Renal cortex interstitium (tissue), 11 donors: ENCODE results near the gene TMEM129. TPM values are rescaled to one million over a fixed set of nuclear protein-coding genes. Genes with fewer than 3 reads are reported as not detected.
"Not testable (repeated sequence)": the region's sequence is repeated elsewhere in the genome, so short reads cannot be mapped to it uniquely, and the experiment has no call there.

ENCODE experiments used
- DNase-seq, 11 donors: peaks; one replicate each; pipeline ENCODE4 v3.0.0-alpha.2; 2013; ENCODE audit warnings: low read depth in 9 of 11, low spot score in 4 of 11; ENCODE audit errors: extremely low read depth in 1 of 11
- polyA plus RNA-seq, 3 donors: library from polyadenylated mRNA; unstranded; fragments of 120-200 nt; gene quantifications; one replicate each; pipeline ENCODE4 v1.2.1, GENCODE V29; 2013; ENCODE audit not compliant: insufficient read length in 3 of 3

Gene TMEM129
- polyA plus RNA-seq, 3 donors = 33.0 to 51.1 (median 48.1) TPM

DNA sequence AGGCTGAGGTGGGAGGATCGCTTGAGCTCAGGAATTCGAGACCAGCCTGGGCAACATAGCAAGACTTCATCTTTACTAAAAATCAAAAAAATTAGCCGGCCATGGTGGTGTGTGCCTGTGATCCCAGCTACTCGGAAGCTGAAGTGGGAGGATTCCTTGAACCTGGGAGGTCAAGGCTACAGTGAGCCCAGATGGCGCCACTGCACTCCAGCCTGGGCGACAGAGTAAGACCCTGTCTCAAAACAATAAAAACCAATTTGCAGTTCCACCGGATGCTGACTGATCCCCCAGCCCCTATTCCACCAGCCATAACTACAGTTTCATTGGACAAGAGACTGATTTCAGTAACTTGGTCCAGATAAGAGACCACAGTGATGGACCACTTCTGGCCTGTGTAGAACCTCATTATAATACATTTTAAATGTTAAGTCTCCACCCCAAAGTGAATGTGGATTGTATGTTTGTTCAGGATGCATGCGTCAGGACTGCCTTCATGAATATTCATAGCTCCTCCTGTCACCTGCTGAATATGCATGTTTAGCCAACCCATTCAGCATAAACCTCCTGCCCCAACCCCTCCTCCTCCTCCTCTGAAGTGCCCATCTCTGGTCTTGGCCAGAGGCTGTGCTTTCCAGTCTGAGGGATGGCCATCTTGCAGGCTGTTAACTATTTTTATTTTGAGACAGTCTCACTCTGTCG, 6.7 kb downstream of the TMEM129 start:
- no peak for DNase-seq

DNA sequence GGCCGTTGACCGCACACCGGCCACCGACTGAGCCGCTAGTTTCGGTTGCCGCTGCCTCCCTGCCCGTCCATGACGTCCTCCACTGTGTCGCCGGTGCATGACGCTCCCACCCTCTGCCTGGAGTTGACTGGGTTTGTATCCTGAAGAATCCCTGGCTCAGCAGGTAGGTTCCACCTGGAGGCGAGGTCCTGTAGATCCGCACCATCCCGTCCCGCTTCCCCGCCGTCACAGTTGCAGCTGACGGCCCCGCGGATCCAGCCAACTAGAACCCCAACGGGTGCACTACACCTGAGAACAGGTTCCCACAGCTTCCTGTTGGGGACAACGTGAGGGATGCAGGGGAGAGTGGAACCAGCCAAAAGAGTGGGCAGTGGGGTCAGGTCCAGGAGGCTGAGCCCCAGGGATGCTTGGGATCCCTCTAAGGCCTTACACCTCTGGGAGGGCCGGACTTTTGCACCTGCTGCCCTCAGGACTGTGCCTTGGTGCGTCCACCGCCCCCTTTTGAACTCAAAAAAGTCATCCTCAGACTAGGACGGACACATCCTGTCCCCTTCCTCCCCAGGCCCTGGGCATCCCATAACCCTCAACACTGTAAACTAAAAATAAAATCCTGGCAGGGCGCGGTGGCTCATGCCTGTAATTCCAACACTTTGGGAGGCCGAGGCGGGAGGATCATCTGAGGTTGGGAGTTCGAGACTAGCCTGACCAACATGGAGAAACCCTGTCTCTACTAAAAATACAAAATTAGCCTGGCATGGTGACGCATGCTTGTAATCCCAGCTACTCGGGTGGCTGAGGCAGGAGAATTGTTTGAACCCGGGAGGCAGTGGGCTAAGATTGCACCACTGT, 7.9 kb downstream of the TMEM129 start:
- no peak for DNase-seq

DNA sequence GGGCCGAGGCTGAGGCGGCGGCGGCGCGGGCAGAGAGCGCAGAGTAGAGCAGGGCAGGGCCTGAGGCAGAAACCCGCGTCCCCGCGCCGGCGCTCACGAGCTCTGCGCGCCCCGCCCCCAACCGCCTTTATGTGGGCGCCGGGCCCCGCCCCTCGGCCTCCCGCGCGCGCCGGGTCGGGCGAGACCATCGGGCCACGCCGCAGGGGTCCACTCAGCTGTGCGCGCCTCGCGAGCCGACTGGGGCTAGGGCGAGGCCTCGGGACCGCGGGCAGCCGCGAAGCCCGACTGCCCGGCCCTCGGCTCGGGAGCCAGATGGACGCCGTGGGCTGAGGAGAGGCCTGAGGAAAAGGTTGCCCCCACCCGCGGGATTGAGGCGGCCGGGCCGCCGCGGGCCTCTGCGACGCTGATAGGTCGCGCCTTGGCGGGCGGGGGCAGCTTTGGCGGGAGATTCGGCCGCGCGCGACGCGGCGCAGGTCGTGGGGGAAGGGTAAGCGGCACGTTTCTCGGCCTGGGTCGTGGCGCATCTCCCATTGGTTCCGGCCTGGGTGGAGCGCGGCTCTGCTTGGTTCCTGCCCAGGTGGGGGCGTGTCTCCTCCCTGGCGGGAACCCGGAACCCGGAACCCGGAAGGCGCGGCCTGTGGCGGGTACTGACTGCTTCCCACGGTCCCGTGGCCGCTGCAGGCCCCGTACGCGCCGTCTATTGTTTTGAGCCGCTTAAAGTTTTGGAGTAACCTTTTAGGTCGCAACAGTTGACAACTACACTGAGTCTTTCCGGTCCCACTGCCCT, 8.7 kb downstream of the TMEM129 start, which contains the start of gene SLBP:
SLBP (minus strand) TSS at position 104 of the 787 bp plus-strand sequence. CDS start 131 bp downstream, outside the sequence.
- DNase-seq = peak; percentile 68 to 90 (median 85)

DNA sequence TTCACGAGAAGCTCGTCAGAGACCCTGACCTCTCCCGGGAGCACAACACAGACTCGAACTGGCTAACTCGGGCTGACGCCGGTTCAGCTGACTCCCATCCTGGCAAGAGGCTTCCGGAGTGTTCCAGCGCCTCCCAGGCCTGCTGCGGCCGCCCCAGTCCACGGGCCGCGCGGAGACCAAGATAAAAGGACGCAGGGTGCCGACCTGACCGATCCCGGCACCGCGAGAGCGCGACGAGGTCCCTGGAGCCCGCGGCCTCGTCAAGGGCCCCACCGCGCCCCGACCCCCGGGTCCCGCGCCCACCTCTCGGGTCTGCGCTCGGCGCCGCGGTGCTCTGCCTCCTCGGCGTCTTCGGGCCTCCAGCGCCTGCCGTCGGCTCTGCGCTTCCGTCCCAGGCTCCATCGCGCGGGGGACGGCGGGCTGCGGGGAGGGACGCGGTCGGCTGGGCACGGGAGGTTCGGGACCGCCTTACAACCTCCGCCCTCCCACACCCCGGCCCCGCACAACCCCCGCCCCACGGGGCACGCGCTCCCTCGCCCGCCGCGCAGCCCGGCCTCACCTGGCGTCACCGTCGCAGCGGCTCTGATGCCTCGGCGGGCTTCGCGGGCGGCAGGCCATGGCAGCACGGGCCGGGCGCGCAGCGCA, 9.4 kb downstream of the TMEM129 start:
- DNase-seq = no peak

DNA sequence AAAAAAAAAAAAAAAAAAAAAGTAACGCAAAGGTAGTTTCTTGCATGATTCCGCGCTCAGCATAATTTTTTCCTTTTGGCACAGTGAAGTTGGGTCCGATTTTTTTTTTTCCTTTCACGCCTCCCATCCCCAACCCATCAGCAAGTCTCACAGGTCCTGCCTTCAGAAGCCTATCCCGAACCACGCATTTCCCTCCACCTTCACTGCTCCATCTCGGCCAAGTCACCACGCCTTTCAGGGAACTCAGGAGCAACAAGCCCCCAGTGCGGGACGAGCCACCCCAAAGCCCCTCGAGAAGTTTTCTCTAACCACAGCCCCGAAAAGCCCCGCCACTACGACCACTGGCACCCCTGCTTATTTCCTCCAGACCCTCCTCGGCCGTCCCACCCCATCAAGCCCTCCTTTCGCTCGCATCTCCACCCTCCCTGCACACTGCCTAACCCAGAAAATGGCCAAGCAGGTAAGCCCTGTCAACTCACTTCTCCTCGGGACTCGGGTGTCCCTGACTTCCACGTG, 10.0 kb downstream of the TMEM129 start:
- no peak for DNase-seq

DNA sequence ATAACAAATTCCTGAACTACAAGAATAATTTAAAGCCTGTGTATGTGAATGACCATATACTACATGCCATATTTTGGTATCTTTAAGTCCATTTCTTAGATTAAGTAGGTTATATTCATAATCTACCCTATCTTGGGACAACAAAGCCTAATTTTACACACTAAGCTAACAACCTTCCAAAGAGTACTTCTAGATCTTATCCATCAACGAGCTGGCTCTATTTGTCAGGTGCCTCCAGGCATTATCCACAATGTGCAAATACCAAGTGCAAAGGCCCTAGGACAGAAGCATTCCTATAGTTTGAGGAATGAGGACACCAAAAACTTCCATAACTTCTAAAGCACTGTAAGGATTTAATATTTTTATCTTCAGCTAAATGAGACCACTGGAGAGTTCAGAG, 12.5 kb downstream of the TMEM129 start:
- no peak for DNase-seq

DNA sequence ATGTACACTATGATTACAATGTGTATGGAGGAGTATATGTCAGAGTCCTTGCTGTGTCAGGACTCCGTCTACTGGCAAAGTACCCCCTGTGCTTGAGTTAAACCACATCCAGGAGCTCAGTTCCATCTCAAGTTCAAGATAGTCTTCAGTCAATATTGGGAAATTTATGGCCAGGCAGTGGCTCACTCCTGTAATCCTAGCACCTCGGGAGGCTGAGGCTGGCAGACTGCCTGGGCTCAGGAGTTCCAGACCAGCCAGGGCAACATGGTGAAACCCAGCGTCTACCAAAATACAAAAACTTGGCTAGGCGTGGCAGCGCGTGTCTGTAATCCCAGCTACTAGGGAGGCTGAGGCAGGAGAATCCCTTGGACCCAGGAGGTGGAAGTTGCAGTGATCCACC, 14.8 kb downstream of the TMEM129 start:
- no peak for DNase-seq

DNA sequence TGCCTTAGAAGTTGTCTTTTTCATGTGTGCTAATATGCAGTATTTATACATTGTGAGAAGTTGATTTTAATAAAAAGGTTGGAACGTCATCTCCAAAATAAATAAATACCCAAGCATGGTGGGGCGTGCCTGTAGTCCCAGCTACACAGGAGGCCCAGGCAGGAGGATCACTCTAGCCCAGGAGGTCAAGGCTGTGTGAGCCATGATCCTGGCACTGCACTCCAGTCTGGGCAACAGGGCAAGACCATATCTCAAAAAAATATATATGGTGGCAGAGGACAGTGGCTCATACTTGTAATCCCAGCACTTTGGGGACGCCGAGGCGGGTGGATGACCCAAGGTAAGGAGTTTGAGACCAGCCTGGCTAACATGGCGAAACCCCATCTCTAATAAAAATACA, 15.4 kb downstream of the TMEM129 start:
- DNase-seq = no peak

DNA sequence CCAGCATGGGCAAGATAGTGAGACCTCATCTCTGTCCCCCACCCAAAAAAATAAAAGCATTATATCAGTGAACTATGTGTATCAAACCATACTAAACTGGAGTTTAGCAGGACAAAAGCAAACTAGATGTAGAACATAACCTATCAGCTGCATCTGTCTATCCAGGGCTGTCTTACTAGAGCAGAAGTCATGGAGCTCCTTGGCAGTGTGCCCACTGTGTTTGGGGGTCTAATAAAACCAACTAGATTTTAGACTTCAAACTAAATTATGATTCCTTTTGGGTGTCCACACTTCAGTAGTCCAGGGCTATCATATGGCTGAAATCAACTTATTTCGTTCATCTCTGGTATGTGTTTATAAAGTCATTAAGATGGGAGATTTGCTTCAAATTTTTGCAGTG, 17.3 kb downstream of the TMEM129 start:
- no peak for DNase-seq

DNA sequence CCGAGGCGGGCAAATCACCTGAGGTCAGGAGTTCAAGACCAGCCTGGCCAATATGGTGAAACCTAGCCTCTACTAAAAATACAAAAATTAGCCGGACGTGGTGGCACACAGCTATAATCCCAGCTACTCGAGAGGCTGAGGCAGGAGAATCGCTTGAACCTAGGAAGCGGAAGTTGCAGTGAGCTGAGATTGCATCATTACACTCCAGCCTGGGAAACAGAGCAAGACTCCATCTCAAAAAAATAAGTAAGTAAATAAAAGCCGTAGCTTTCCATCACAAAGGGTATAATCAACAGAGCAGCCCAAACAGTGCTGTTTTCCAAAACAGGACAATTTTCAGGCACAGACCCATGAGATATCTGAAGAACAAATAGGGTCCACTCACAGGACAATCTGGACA, 19.5 kb downstream of the TMEM129 start:
- DNase-seq = not testable (repeated sequence)

DNA sequence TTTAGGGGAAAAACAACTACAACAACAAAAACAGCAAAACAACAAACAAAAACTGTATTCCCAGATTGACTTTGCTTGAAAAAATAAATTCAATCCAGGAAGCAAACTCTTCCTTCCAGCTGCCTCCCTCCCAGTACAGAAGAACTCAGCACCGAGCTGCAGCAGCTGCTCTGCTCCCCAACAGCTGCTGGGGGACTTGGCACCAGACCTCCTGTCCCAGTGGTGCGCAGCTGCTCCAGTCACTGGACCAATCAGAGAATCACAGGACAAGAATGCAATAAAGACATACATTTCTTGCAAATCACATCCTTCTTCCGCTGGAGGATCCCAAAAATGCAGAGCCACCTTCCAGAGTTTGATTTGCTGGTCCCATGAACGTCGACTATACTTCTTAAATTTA, 25.2 kb downstream of the TMEM129 start:
- no peak for DNase-seq

DNA sequence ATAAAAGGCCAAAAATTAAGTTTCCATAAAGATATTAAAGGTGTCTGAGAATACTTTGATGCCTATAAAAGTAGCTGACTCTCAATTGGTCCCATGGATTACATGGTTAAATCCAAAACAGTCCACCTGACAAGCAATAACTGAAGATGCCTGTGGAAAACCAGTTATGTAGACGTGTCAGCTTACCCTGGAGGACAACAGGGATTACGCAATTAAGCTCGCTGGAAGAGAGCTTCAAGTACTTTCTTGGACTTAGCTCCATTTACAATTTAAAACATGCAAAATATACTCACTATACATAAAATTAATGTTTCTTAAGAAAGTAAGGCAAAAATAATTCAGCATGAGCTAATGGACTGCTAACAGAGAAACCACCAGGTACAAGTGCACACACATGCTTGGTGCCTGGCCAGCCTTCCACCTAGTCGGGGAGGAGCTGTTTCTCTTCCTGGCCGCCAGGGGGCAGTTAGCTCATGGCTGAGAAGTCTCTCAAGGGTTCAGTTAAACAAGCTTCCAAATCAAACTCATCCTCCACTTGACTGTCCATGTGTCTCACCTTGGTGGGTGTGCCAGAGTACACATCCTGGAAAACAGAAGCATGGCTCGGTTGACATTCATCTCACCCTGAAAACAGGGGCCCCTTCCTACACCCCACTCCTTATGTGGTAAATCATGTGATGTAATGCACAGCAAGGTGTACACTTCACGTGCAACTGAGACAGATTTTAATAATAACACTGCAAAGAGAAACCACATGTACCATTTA, 27.8 kb downstream of the TMEM129 start:
- peak in 4 of 11 donors; percentile 52 to 68 (median 60) for DNase-seq

DNA sequence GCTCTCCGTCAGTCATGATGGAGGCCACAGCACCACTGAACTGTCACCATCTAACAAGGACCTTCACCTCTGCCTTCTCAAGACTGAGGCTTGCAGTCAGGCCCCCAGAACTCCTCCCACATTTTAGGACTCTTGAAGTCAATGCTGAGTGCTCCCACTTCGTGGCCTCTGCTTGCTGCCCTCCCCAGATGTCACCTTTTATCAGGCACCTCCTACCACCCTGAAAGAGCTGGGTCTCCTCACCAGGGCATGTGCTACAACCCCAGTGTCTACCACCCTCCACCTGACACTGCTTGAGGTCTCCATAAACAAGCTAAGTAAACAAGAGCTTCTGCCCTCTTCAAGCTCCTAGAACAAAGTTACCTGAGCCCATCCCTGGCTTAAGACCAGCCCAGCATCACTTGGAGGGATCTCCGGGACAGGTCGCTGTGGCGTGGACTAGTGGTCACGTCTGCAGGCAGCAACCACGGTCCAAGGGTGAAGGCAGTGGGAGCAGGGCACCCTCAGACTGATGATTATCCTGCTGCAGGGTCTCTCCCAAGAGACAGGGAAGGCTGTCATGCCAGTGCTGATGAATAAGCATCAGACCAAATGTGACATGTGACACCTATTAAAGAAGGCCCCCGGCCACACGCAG, 29.3 kb downstream of the TMEM129 start:
- no peak for DNase-seq

DNA sequence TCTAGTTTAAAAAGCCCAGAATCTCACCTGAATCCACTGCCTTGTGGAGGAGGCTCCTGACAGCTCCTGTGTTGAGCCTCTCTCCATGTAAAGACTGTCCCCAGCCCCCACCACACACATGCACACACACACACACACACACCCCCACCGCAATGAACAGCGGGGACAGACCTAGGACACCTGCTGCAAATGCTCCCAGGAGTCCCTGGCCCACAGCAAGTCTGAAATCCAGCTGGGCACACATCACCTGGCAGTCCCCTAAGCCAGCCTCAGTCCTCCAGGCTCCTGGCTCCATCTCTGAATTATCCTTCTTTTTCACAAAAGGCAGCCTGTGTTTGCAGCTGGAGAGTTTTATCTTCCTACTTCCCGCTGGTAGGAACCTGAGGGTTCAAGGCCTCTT, 30.4 kb downstream of the TMEM129 start:
- no peak for DNase-seq

DNA sequence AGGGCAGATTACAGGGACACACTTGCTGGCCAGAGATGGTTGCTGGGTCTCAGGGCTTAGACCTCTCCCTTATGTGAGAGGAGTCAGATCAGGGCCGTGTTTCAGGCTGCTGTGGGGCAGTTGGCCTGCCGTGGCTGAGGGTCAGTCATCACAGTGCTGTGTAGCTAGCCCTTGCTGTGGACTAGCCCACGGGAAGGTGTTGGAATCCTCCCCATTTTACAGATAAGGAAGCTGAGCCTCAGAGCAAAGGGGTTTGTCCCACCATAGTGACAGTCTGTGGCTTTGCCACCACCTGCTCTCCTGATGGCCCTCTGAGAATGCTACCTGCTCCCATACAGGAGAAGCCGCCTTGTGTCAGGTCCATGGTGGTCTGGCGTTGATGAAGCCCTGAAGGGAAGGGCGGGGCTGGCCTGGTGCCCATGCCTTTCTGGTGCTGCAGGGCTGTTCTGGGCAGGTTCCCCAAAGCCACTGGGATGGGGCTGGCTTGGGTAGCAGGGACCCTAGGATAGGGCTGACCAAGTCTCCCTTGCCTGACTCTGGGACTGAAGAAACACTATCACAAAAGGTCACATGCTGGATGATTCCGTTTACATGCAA, 34.6 kb downstream of the TMEM129 start:
- DNase-seq = no peak

DNA sequence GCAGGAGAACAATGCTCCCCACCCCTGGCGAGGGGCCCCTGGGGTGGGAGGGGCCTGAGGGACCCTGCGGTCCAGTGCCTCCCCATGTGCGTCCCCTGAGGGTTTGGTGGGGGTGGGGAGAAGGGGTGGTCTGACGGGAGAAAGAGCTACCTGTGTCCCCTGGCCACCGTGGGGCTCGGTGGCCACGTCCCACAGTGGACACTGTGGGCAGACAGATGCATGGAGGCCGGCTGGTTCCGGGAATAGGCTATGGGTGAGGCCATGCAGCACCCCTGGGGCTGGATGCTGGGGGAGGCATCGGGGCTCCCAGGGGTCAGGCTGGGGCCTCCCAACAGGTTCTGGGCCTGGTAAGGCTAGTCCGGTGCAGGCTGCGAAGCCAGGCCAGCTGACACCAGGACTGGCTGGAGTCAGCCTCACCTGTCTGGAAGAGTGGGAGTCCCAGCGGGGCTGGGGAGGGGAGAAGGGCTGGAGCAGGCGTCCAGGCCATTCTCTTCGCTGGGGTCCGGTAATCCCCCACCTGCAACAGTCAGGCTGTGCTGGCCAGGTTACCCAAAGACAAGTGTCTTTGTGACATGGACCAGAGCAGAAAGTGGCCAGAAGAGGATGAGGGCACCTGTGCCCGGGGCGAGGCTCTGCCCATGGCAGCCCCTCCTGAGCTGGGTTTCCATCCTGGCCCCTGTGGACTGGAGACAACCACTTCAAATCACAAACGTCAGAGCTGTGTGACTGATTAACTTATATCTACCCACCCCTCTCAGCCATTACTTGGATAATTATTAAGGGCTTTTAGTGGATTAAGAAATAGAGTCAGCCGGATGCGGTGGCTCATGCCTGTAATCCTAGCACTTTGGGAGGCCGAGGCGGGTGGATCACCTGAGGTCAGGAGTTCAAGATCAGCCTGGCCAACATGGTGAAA, 35.6 kb downstream of the TMEM129 start:
- DNase-seq = peak in 4 of 11 donors; percentile 35 to 61 (median 44)
